GM12891 (cell line): ENCODE results near the gene ATRN.

ENCODE experiments used
- POLR2A ChIP-seq: IDR thresholded peaks from 2 replicates; pipeline ENCODE4 v1.6.1; 2011; ENCODE audit warnings: low read depth, low read length, control low read depth
- POLR2AphosphoS5 ChIP-seq: IDR thresholded peaks from 2 replicates; pipeline ENCODE4 v1.6.1; 2011; ENCODE audit warnings: low read depth, low read length, control low read depth
- TAF1 ChIP-seq: IDR thresholded peaks from 2 replicates; pipeline ENCODE4 v1.6.1; 2011; ENCODE audit warnings: low read depth, low read length, control low read depth

- no peak for TF ChIP-seq POLR2A
- no peak for TF ChIP-seq POLR2AphosphoS5
- TF ChIP-seq TAF1: no peak
Measured at GRCh38 chr20:3452690-3453089, 18.1 kb upstream of the ATRN start.
